DMS153 (cell line): Measurements from ENCODE around the gene JMJD1C.
"Not testable (repeated sequence)": the region's sequence is repeated elsewhere in the genome, so short reads cannot be mapped to it uniquely, and the experiment has no call there.

Source experiments
- DNase-seq: peaks from one replicate; lab custom pipeline; 2025; lab: John Stamatoyannopoulos, UW

Gene JMJD1C

DNA sequence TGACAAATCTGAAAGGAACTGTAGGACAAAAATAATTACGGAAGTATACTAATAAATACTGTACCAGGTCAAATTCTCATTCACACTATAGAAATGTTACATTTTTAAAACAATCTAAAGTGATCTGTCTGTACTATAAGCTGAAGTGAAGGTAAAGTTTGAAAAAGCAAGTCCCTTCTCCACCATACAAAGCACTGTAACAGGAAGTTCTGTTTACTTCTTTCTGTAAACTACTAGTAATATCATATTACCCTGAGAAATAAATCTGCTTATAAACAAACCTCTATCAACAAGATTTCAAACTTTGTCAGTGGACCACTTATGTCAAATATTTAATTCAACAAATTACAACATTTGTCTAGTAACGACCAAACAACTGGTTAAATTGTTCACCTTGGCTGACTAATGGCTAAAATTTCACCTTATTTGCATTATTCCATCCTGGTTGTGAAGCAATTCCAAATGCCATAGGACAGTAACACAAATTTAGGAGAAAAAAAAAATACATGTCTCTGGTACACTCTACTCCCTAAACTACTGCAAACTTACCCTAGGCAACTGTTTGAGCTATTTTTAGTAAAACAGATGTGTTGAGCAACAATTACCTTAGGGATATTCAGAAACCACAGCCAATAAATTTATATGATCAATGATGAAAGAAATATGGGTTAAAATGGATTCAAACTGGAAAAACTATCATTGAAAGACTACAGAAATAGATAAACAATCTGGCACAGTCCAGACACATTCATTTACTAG, 206.7 kb downstream of the JMJD1C start:
- no peak for DNase-seq

- no peak for DNase-seq
These were observed 208.0 kb downstream of the JMJD1C start for GRCh38 chr10:63257778-63258177.

DNA sequence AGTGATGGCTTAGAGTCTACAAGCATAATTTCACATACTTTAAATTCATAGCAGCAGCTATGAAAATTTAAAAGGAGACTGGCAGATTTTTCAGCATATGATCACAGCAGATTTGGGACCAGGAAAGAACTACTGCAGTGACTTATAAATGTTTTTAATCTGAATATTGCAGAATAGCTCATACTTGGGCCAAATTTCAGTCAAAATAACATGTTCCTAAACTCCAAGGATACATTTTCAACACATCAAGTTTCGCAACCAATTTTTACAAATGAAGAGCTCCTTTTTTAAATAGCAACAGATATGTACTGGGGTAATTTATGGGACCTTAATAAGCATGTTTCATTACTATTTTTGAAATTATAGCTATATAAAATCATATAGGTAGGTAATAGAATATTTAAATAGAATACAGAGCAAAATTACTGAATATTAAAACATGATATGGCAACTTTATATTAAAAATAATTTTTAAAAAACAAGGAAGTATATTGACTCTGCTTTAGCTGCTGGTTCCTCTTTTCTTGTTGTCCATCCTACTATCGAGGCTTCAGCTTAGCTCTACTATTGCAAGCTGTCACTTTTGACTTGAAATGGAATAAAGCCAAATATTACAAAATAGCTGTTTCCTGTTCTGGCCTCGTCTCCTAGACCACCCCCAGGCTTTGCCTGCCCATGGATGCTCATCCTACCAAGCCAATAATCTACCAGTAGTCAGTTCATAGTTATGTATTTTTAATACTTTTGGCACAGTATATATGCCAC, 209.6 kb downstream of the JMJD1C start:
- no peak for DNase-seq

DNA sequence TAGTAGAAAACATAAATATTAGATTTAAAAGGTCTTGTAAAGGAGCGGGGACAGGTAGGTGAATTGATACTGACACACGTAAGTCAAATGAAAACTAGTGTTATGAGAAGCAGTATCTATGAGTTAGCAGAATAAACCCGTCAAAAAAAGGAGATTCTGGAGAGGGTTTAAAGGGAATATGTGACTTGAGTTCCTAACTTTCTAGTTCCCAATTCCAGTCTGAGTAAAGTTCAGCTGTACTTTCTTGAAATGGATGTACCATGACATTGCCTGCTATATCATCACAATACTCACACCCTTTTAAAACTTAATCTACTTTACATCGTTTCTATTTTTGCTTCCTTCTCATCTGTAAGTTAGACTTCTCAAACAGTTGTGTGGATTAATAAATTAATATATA, 210.5 kb downstream of the JMJD1C start:
- DNase-seq: no peak

GRCh38 chr10:63253040-63253439, 212.7 kb downstream of the JMJD1C start:
- no peak for DNase-seq

- DNase-seq: no peak
These were observed 213.5 kb downstream of the JMJD1C start for GRCh38 chr10:63252095-63252762.

DNA sequence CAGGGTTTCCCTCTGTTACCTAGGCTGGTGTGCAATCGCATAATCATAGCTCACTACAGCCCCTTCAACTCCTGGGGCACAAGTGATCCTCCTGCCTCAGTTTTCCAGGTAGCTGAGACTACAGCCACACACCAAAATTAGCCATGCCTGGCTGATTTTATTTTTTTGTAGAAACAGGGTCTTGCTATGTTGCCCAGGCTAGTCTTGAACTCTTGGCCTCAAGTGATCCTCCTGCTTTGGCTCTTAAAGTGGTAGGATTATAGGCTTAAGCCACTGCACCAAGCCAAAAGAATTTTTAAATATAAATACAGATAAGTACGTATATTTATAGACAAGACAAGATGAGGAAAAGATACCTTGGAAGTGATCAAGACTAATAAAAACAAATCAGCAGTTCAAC, 215.7 kb downstream of the JMJD1C start:
- DNase-seq: no peak

DNA sequence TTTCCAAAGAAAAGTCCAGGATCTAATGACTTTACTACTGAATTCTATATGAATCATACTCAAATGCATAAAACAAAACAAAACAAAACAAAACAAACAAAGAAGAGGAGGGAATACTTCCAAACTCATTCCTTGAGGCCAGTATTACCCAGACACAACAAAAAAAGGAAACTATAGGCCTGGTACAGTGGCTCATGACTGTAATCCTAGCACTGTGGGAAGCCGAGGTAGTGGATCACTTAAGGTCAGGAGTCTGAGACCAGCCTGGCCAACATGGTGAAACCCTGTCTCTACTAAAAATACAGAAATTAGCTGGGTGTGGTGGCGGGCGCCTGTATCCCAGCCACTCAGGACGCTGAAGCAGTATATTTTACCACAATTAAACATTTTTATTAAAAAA, 218.0 kb downstream of the JMJD1C start:
- DNase-seq: no peak

- no peak for DNase-seq
These were observed 219.4 kb downstream of the JMJD1C start for GRCh38 chr10:63246356-63246755.

- no peak for DNase-seq
These were observed 223.9 kb downstream of the JMJD1C start for GRCh38 chr10:63241841-63242281.

- no peak for DNase-seq
These were observed 225.0 kb downstream of the JMJD1C start for GRCh38 chr10:63240807-63241206.

GRCh38 chr10:63238501-63238900, 227.3 kb downstream of the JMJD1C start:
- DNase-seq: no peak

- DNase-seq: no peak
These were observed 228.4 kb downstream of the JMJD1C start for GRCh38 chr10:63237396-63237795.

DNA sequence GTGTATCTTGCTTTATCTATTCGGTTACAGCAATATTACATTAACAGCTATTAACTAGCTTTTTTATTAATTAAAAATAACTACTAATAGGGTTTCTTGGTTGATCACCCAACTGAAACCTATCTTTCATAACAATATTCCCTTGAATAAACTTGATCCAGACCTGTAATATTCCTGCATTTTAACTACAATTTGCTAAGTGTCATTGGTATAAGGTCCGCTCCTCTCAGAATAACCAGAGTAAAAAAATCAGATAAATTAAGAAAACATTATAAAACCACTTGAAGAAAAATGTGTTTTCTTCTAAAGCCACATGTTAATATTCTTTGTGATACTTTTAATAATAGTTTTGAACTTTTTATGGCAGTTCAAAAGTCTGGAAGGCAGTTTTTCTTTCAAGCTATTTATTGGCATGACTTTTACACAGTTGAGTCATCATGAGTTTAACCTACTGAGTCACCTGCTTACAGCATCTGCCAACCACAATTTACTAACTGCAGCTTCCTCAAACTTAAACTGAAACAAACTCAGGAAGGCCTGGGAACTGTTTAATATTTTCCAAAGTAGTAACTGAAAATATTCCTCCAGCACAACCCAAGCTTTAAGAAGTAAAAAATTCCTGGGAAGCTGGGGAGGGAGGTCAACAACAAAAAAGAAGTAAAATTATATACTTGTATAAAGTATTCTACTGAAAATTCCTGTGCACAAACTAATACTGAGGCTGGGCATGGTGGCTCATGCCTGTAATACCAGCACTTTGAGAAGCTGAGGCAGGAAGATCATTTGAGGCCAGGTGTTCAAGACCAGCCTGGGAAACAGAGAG, 229.5 kb downstream of the JMJD1C start:
- no peak for DNase-seq

GRCh38 chr10:63235136-63235535, 230.6 kb downstream of the JMJD1C start:
- DNase-seq: not testable (repeated sequence)

- no peak for DNase-seq
These were observed 236.6 kb downstream of the JMJD1C start for GRCh38 chr10:63229161-63229560.

- no peak for DNase-seq
These were observed 237.5 kb downstream of the JMJD1C start for GRCh38 chr10:63228237-63228636.

DNA sequence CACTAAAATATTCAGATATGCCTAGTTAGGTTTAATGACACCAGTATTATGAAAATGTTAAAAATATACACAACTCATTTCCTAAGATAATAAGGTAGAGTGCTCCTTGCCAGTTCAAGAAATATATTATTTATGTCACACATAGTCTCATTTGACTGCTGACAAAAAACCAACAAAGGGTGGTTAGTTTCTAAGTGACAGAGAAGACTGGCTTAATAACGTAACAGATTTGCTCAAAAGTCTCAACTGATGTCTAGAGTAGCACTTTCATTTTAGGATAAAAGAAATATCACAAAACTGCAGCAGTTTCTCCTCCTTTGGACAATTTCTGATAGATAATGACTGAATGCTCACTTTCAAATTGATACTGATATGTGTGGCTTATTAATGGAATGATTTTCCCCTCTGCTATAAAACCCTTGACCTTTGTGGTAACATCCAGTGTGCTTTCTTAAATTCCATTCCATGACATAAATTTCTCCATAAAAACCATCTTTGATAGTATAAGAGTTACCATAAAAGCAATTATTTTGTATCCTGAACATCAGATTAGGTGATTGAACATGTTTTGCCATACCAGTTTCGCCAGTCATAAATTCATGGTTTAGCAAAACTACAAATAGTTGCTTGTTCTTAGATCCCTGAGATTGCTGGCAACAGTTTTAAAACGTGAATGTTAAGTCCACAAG, 238.4 kb downstream of the JMJD1C start:
- no peak for DNase-seq

- DNase-seq: no peak
These were observed 241.5 kb downstream of the JMJD1C start for GRCh38 chr10:63224241-63224640.

DNA sequence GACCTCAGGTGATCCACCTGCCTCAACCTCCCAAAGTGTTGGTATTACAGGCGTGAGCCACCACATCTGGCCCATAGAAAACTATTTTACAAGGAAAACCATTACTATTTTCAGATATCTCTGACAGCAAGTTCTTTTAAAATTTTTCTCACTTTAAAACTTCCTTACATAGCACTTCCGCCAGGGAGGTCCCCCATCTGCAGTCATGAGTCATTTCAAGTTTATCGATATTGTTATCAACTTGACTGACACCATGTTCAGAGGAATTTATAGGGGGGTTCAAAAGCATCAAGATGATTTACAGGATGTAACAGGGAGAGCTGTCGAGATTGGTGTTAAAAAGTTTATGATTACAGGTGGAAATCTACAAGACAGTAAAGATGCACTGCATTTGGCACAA, 243.8 kb downstream of the JMJD1C start:
- no peak for DNase-seq

DNA sequence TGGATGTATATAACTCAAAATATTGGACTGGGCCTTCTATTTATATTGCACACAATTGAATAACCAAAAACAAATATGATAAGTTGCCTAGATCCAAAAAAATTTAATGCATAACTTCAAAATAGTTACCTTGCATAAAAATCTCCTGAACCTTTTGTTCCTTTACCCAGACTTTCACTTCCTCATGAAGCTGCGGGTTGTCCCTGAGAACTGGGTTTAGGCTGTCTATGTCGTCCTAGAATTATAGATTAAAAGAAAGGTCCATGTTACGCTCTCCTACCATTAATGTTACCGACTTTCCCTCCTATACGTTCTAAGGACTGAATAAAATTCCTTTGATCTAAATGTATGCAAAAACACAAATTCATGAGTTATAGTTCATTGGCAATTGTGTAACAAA, 246.0 kb downstream of the JMJD1C start:
- no peak for DNase-seq
